Measurements from ENCODE around the gene DNMT3A. TPM values are rescaled to one million over a fixed set of nuclear protein-coding genes. Genes with fewer than 3 reads are reported as not detected.
A peak's percentile ranks its signal among the peaks of the same experiment; 100 is the strongest.

Gene DNMT3A
- total and polyA plus RNA-seq, 3 donors from 2014 or later, result 15.5 to 36.3 (median 36.3) TPM

DNA sequence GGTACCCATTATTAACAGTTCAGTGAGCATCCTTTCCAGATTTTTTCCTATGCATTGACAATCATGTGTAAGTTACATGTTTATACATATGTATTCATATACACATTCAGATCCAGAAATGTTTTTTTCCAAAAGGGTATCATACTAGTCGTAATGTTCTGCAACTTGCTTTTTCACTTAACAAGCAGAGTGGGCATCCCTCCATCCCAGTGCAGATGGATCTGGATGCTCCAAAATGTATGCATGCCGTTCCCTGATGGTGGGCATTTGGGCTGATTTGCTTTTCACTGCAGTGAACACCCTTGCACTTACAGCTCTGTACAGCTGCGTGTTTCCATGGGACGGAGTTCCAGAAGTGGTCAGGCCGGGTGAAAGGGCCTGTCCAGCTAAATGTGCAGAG lies 57.0 kb downstream of the DNMT3A start:
- Histone ChIP-seq H3K27me3 (no peaks in the 10 kb centered on the region), H3K9me3 (no peaks in the 10 kb centered on the region), H3K4me3 (no peak overlapping the region), H3K36me3 (ENCODE audit: low read depth, missing control alignments) (no peaks in the 10 kb centered on the region), H3K27ac (no peak overlapping the region), H3K4me1 (peaks cover 14% of the 10 kb centered on the region)
- TF ChIP-seq, protein P1, sequence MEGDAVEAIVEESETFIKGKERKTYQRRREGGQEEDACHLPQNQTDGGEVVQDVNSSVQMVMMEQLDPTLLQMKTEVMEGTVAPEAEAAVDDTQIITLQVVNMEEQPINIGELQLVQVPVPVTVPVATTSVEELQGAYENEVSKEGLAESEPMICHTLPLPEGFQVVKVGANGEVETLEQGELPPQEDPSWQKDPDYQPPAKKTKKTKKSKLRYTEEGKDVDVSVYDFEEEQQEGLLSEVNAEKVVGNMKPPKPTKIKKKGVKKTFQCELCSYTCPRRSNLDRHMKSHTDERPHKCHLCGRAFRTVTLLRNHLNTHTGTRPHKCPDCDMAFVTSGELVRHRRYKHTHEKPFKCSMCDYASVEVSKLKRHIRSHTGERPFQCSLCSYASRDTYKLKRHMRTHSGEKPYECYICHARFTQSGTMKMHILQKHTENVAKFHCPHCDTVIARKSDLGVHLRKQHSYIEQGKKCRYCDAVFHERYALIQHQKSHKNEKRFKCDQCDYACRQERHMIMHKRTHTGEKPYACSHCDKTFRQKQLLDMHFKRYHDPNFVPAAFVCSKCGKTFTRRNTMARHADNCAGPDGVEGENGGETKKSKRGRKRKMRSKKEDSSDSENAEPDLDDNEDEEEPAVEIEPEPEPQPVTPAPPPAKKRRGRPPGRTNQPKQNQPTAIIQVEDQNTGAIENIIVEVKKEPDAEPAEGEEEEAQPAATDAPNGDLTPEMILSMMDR (IDR thresholded peaks at IDR 0.05), result no peak
- TF ChIP-seq POLR2A (IDR thresholded peaks at IDR 0.05), result no peak
- intact Hi-C loops (cut with DNase I; ENCODE audit: low total_unique reads), result no loop called here
- DNase-seq, result no peak
- WGBS, 2 donors, result 76 to 81% methylated on average over 5 of the region's 5 CpGs

DNA sequence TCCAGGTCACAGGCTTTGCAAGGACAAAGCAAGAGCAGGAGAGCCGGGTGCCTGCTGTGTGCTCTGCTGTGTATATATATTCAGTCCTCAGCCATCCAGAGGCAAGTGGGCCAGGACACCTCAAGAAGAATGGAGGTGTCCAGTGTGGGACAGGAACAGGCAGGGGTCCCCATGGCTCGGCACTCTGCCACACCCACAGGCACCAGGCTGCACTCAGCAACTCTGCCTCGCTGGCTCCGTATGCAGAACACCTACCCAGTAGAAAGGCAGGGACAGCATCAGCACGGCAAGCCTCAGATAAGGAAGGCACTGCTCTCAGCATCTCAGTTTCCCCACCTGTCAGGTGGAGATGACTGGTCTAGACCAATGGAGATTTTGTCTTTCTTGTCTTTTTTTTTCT lies 57.8 kb downstream of the DNMT3A start:
- 83 to 93% methylated on average over 4 to 5 of the region's 5 CpGs for WGBS, 2 donors
- Histone ChIP-seq H3K27ac (no peak overlapping the region), H3K9me3 (no peaks in the 10 kb centered on the region), H3K27me3 (no peaks in the 10 kb centered on the region), H3K4me3 (no peak overlapping the region), H3K4me1 (peaks cover 22% of the 10 kb centered on the region), H3K36me3 (ENCODE audit: low read depth, missing control alignments) (no peaks in the 10 kb centered on the region)
- TF ChIP-seq POLR2A (IDR thresholded peaks at IDR 0.05), result no peak
- TF ChIP-seq, protein P1 (IDR thresholded peaks at IDR 0.05), result no peak
- intact Hi-C loops (cut with DNase I; ENCODE audit: low total_unique reads), result no loop called here
- no peak for DNase-seq

DNA sequence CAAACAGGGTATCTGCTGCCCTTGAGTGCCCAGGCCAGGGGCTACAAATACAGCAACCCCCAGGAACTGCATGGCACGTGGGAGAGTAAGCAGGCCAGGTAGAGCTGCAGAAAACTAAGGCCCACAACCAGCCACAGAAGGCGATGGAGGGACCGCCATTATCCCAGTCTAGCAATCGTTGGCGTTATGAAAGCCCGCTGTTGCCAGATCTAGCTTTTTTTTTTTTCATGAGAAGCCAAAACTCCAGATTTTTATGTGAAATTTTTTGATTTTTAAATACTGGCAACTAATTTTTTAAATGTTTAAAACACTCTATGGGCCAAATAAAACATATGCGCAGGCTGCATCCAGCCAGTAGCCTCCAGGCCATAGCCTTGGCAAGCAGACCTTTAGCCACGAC lies 59.8 kb downstream of the DNMT3A start:
- 81% methylated on average over 8 of the region's 8 CpGs for WGBS, 2 donors
- H3K4me1 ChIP-seq, result peaks cover 34% of the 10 kb centered on the region
- no peaks in the 10 kb centered on the region for H3K27me3 ChIP-seq
- DNase-seq, result no peak
- H3K9me3 ChIP-seq, result no peaks in the 10 kb centered on the region
- intact Hi-C loops (cut with DNase I; ENCODE audit: low total_unique reads), result no loop called here
- TF ChIP-seq POLR2A (IDR thresholded peaks at IDR 0.05), result no peak
- TF ChIP-seq, protein P1 (IDR thresholded peaks at IDR 0.05), result no peak
- H3K36me3 ChIP-seq (ENCODE audit: low read depth, missing control alignments), result no peaks in the 10 kb centered on the region
- H3K27ac ChIP-seq, result no peak overlapping the region
- H3K4me3 ChIP-seq, result no peak overlapping the region

DNA sequence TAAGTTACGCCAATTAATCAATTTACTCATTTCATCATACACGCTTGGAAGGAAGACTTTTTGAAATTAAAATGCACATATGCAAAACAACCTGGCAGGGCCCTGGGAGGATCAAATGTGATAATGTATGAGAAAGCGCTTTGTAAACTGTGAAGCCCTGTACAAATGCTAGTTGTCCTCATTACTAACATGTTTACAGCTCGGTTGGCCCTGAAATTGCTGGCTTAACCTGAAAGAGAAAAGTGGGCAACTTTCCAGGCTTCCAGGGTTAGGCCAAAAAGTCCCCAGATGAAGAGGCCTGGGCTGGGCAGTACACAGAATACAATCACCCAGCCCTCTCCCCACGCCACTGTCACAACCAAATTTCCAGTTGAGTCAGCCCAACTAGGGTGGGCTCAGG lies 60.2 kb downstream of the DNMT3A start:
- intact Hi-C loops (cut with DNase I; ENCODE audit: low total_unique reads), result no loop called here
- peak; percentile 51 for DNase-seq
- Histone ChIP-seq H3K4me1 (peaks cover 37% of the 10 kb centered on the region), H3K4me3 (no peak overlapping the region), H3K9me3 (no peaks in the 10 kb centered on the region), H3K27me3 (no peaks in the 10 kb centered on the region), H3K27ac (no peak overlapping the region), H3K36me3 (ENCODE audit: low read depth, missing control alignments) (no peaks in the 10 kb centered on the region)
- TF ChIP-seq, protein P1 (IDR thresholded peaks at IDR 0.05), result no peak
- no peak for TF ChIP-seq POLR2A (IDR thresholded peaks at IDR 0.05)
- 70 to 72% methylated on average over 4 to 5 of the region's 5 CpGs for WGBS, 2 donors

DNA sequence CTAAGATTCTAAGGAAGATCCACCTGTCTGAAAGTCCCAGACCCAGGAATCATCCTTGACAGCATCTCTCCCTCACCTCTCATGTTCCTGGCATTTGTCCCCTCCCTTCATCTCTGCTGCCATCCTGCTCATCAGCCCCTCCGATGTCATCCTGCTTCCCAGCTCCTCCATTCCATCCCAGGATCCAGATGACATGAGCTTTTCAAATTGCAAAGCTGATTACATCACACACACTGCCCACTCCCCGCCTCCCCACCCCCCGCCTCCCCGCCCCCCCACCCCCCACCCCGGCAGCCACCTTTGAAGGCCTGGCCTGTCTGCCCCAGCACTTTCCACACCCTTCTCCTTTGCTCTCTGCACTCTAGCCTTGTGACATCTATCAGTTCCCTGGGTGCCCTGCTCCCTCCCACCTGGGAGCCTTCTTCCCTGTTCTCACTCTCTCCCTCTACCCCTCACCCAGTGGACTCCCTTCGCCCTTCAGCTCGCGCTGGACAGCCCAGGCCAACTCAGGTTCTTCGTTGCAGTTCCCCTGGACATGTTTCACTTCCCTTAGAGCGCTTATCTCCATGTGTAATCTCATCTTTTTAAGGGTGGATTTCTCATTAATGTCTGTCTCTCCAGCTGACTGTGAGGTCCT lies 61.6 kb downstream of the DNMT3A start:
- H3K36me3 ChIP-seq (ENCODE audit: low read depth, missing control alignments), result no peaks in the 10 kb centered on the region
- H3K27ac ChIP-seq, result peak overlapping the region in 1 of 2 donors; percentile 20
- intact Hi-C loops (cut with DNase I; ENCODE audit: low total_unique reads), result no loop called here
- WGBS, 2 donors, result 83 to 86% methylated on average over 10 of the region's 10 CpGs
- DNase-seq, result no peak
- no peak for TF ChIP-seq POLR2A (IDR thresholded peaks at IDR 0.05)
- TF ChIP-seq, protein P1 (IDR thresholded peaks at IDR 0.05), result no peak
- peaks cover 44% of the 10 kb centered on the region for H3K4me1 ChIP-seq
- H3K27me3 ChIP-seq, result no peaks in the 10 kb centered on the region
- H3K4me3 ChIP-seq, result no peak overlapping the region
- H3K9me3 ChIP-seq, result no peaks in the 10 kb centered on the region

Measured in testis (tissue), 3 donors.